Smooth muscle cell (in vitro differentiated cells): ENCODE results near the gene CPD. TPM values are rescaled to one million over a fixed set of nuclear protein-coding genes. Genes with fewer than 3 reads are reported as not detected.

Experiments
- DNase-seq: peaks from one replicate; lab custom pipeline; 2025; ENCODE audit not compliant: unreplicated experiment; lab: John Stamatoyannopoulos, UW
- H2AFZ ChIP-seq: fragments of 200-600 bp; sonication (generic); 2 replicates; pipeline ENCODE4 v1.6.0; 2016; ENCODE audit warnings: antibody characterized with exemption, low read depth, mild to moderate bottlenecking
- H3F3A ChIP-seq: fragments of 200-600 bp; sonication (generic); 2 replicates; pipeline ENCODE4 v1.6.0; 2017; ENCODE audit warnings: antibody characterized with exemption, low read depth
- H3K27ac ChIP-seq: fragments of 200-600 bp; sonication (generic); 2 replicates; pipeline ENCODE4 v1.5.1; 2016; ENCODE audit warnings: low read depth, mild to moderate bottlenecking
- H3K27me3 ChIP-seq: fragments of 200-600 bp; sonication (generic); 2 replicates; pipeline ENCODE4 v1.6.1; 2016; ENCODE audit warnings: low read depth, mild to moderate bottlenecking
- H3K36me3 ChIP-seq: fragments of 200-600 bp; sonication (generic); 2 replicates; pipeline ENCODE4 v1.5.1; 2016; ENCODE audit warnings: low read depth
- H3K4me1 ChIP-seq: fragments of 200-600 bp; sonication (generic); 2 replicates; pipeline ENCODE4 v1.5.1; 2016; ENCODE audit warnings: low read depth
- H3K4me2 ChIP-seq: fragments of 200-600 bp; sonication (generic); 2 replicates; pipeline ENCODE4 v1.6.0; 2016; ENCODE audit warnings: mild to moderate bottlenecking
- H3K4me3 ChIP-seq: fragments of 200-600 bp; sonication (generic); 2 replicates; pipeline ENCODE4 v1.5.1; 2016; ENCODE audit warnings: mild to moderate bottlenecking
- H3K79me2 ChIP-seq: fragments of 200-600 bp; sonication (generic); 2 replicates; pipeline ENCODE4 v1.6.0; 2016; ENCODE audit warnings: low read depth, mild to moderate bottlenecking
- H3K9ac ChIP-seq: fragments of 200-600 bp; sonication (generic); 2 replicates; pipeline ENCODE4 v1.6.0; 2016; ENCODE audit warnings: low read depth
- H3K9me3 ChIP-seq: fragments of 200-600 bp; sonication (generic); replicated peaks from 2 replicates; pipeline ENCODE4 v1.5.1; 2016; ENCODE audit warnings: low read depth
- H4K20me1 ChIP-seq: fragments of 200-600 bp; sonication (generic); 2 replicates; pipeline ENCODE4 v1.6.0; 2016; ENCODE audit warnings: low read depth
- WGBS: methylation state at CpG from one replicate; pipeline ENCODE4 v1.1.7; 2016; ENCODE audit warnings: low lambda C conversion rate; 5-methylcytosine and 5-hydroxymethylcytosine counted together
- polyA plus RNA-seq: library from polyadenylated mRNA; unstranded; fragments of >200 nt; fragmentation: Nextera tagmentation; extraction: Ambion mirVana; gene quantifications from 2 replicates; pipeline ENCODE4 v1.2.1, GENCODE V29; 2016
- total RNA-seq: library from RNA; depleted of rRNA; stranded (reverse); fragments of >200 nt; gene quantifications from 2 replicates; pipeline ENCODE4 v1.2.3, GENCODE V29; 2014
- TF ChIP-seq, protein P1 (sequence below): fragments of 200-600 bp; sonication (generic); IDR thresholded peaks from 2 replicates; pipeline ENCODE4 v1.5.1; 2017; ENCODE audit warnings: borderline replicate concordance, mild to moderate bottlenecking, antibody characterized with exemption; ENCODE audit not compliant: insufficient read depth, poor library complexity, severe bottlenecking

Gene CPD
- total and polyA plus RNA-seq, 2 experiments from 2014 or later: 16.8 to 68.5 TPM

DNA sequence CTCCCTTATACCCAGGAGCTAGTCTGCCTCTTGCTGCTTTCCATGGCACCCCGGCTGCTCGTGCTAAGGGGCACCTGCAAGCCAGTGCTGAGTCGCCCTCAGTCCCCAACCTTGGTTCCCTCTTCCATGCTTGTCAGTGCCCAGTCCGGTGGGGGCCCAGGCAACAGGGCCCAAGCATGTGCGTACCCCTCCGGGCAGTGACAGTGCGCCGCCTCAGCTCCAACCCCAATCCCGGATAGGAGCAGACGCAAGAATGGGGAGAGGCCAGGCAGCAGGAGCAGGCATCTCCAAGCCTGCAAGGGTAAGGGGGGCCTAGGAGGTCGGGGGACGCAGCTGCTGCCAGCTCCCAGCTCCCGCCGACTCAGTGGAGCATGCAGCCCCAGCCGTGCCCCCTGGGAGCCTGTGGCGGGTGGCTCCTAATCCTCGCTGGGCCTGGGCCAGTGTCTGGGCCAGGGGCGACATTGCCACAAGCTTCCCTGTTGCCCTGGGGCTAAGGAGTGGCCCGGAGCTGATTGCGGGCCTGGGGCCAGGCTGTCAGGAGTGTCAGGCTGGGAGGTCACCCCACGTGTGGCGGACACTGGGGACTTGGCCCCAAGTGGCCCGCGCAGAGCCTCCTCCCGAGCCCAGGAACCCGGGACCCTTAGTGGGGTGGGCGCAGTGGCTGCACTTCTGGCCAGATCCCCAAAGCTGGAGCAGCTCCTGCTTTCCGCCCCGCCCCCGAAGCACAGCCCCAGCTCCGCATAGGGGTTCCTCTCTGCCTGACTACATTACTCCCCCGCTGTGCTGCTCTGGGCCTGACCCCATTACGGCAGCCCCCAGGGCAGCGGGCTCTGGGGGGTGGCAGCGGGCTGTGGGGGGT lies 9.8 kb downstream of the CPD start:
- H2AFZ ChIP-seq: no peak overlapping the region
- no peaks in the 10 kb centered on the region for H3F3A ChIP-seq
- H3K4me1 ChIP-seq: peaks cover 4% of the 10 kb centered on the region
- TF ChIP-seq, protein P1, sequence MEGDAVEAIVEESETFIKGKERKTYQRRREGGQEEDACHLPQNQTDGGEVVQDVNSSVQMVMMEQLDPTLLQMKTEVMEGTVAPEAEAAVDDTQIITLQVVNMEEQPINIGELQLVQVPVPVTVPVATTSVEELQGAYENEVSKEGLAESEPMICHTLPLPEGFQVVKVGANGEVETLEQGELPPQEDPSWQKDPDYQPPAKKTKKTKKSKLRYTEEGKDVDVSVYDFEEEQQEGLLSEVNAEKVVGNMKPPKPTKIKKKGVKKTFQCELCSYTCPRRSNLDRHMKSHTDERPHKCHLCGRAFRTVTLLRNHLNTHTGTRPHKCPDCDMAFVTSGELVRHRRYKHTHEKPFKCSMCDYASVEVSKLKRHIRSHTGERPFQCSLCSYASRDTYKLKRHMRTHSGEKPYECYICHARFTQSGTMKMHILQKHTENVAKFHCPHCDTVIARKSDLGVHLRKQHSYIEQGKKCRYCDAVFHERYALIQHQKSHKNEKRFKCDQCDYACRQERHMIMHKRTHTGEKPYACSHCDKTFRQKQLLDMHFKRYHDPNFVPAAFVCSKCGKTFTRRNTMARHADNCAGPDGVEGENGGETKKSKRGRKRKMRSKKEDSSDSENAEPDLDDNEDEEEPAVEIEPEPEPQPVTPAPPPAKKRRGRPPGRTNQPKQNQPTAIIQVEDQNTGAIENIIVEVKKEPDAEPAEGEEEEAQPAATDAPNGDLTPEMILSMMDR: no peak
- no peak overlapping the region for H3K4me3 ChIP-seq
- no peaks in the 10 kb centered on the region for H3K9me3 ChIP-seq
- no peaks in the 10 kb centered on the region for H3K27me3 ChIP-seq
- H3K9ac ChIP-seq: no peak overlapping the region
- DNase-seq: no peak
- H3K79me2 ChIP-seq: peaks cover 10% of the 10 kb centered on the region
- 96% methylated on average over 32 of the region's 35 CpGs for WGBS
- H3K27ac ChIP-seq: no peak overlapping the region
- peaks cover 3% of the 10 kb centered on the region for H3K36me3 ChIP-seq
- H4K20me1 ChIP-seq: peaks cover 4% of the 10 kb centered on the region
- no peak overlapping the region for H3K4me2 ChIP-seq

DNA sequence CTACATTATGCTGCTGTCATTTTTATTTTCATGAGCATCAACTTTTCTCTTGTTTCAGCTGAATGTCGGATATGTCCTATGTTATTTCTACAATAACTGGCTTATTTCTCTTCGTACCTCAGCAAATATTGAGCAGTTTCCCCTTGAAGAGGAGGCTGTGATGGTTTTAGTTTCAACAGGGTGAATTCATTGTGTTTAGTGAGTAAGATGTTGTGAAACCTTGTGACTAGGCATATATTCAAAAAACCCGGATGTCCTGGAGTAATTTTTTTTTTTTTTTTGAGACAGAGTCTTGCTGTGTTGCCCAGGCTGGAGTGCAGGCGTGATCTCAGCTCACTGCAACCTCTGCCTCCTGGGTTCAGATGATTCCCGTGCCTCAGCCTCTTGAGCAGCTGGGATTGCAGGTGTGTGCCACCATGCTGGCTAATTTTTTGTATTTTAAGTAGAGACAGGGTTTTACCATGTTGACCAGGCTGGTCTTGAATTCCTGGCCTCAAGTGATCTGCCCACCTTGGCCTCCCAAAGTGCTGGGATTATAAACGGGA lies 11.1 kb downstream of the CPD start:
- H2AFZ ChIP-seq: no peak overlapping the region
- TF ChIP-seq, protein P1: no peak

DNA sequence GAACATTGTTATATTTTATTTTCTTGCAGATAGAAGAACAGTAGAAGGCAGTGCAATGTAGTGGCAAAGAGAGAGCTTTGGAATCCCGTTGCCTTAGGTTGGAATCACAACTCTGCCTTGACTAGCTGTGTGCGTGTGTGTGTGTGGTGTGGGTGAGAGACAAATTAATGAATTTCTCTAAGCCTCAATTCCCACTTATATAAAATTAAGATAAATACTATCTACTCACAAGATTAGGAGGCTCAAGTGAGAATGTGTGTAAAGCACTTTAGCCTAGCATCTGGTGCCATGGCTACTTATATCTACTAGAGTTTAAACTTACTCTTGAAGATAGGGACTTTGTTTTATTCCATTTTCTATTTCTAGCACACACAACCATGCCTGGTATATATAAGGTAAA lies 12.8 kb downstream of the CPD start:
- Histone ChIP-seq H2AFZ (no peak overlapping the region), H3K4me3 (no peak overlapping the region), H3K27me3 (no peaks in the 10 kb centered on the region), H4K20me1 (no peaks in the 10 kb centered on the region), H3K27ac (no peak overlapping the region), H3K4me2 (no peak overlapping the region), H3K9me3 (no peaks in the 10 kb centered on the region), H3K4me1 (no peaks in the 10 kb centered on the region), H3K36me3 (no peaks in the 10 kb centered on the region), H3K79me2 (no peaks in the 10 kb centered on the region), H3F3A (no peaks in the 10 kb centered on the region), H3K9ac (no peak overlapping the region)
- no peak for DNase-seq
- TF ChIP-seq, protein P1: no peak
- WGBS: 87% methylated on average over 2 of the region's 2 CpGs

More for the DNA sequence above, 11.1 kb downstream of the CPD start:
- no peak for DNase-seq
- no peaks in the 10 kb centered on the region for H3K9me3 ChIP-seq
- no peak overlapping the region for H3K9ac ChIP-seq
- H3K4me2 ChIP-seq: no peak overlapping the region
- H3K36me3 ChIP-seq: peaks cover 3% of the 10 kb centered on the region
- H3K4me3 ChIP-seq: no peak overlapping the region
- H3K27ac ChIP-seq: no peak overlapping the region
- no peaks in the 10 kb centered on the region for H3K79me2 ChIP-seq
- H3K4me1 ChIP-seq: no peaks in the 10 kb centered on the region
- no peaks in the 10 kb centered on the region for H4K20me1 ChIP-seq
- no peaks in the 10 kb centered on the region for H3K27me3 ChIP-seq
- no peaks in the 10 kb centered on the region for H3F3A ChIP-seq
- WGBS: 92% methylated on average over 6 of the region's 6 CpGs
